SK-N-SH (cell line): ENCODE data around the gene ARHGAP11B.
"Not testable (repeated sequence)": the region's sequence is repeated elsewhere in the genome, so short reads cannot be mapped to it uniquely, and the experiment has no call there.

ENCODE experiments used
- CTCF ChIA-PET: fragments of 300-600, 350-600 bp; formaldehyde crosslinking; extraction: SDS; loops from one replicate; lab custom pipeline; 2021; lab: Yijun Ruan, JAX
- POLR2A ChIA-PET: fragments of 350-600 bp; sonication (Branson Sonifier 250); formaldehyde crosslinking; extraction: SDS; loops from one replicate; lab custom pipeline; 2020; ENCODE audit warnings: antibody characterized with exemption, inconsistent platforms; lab: Yijun Ruan, JAX
- DNase-seq: peaks from one replicate; pipeline ENCODE4 v3.0.0; 2012
- H2AFZ ChIP-seq: fragments of 200-600 bp; sonication (generic); 2 replicates; pipeline ENCODE4 v1.8.1; 2016; ENCODE audit warnings: antibody characterized with exemption, mild to moderate bottlenecking, low read depth
- H3F3A ChIP-seq: fragments of 200-600 bp; sonication (generic); replicated peaks from 2 replicates; pipeline ENCODE3; 2016; ENCODE audit warnings: antibody characterized with exemption, mild to moderate bottlenecking; ENCODE audit not compliant: insufficient read depth
- H3K27ac ChIP-seq, 2 experiments: fragments of 200-500 bp in 1 of 2; fragments of 200-600 bp in 1 of 2; sonication (Bioruptor generic) in 1 of 2; sonication (generic), shearing (Covaris generic) in 1 of 2; 2 replicates each; pipeline versions ENCODE4 v1.5.1 to v1.6.1; 2014 to 2016; ENCODE audit warnings: low read depth in 2 of 2, inconsistent platforms in 1 of 2, low read length in 1 of 2, mild to moderate bottlenecking in 1 of 2, mixed read lengths in 1 of 2
- H3K27me3 ChIP-seq: fragments of 200-600 bp; sonication (generic), shearing (Covaris generic); 2 replicates; pipeline ENCODE4 v1.6.1; 2016; ENCODE audit warnings: mixed run types; ENCODE audit not compliant: insufficient read depth
- H3K36me3 ChIP-seq, 2 experiments: fragments of 200-500 bp in 1 of 2; fragments of 200-600 bp in 1 of 2; sonication (Bioruptor generic) in 1 of 2; sonication (generic) in 1 of 2; replicated peaks in 1 of 2; 2 replicates each; pipeline versions ENCODE3 to v1.5.1; 2014 to 2016; ENCODE audit warnings: low read length in 1 of 2, mild to moderate bottlenecking in 1 of 2; ENCODE audit not compliant: insufficient read depth in 2 of 2, control insufficient read depth in 1 of 2
- H3K4me1 ChIP-seq, 2 experiments: fragments of 200-500 bp in 1 of 2; fragments of 200-600 bp in 1 of 2; sonication (Bioruptor generic) in 1 of 2; sonication (generic), shearing (Covaris generic) in 1 of 2; 2 replicates each; pipeline versions ENCODE4 v1.5.1 to v1.6.1; 2014 to 2016; ENCODE audit warnings: low read depth in 1 of 2, low read length in 1 of 2, mixed run types in 1 of 2; ENCODE audit not compliant: insufficient read depth in 2 of 2, control insufficient read depth in 1 of 2
- H3K4me2 ChIP-seq: fragments of 200-600 bp; sonication (generic), shearing (Covaris generic); 2 replicates; pipeline ENCODE4 v1.6.1; 2017; ENCODE audit warnings: mixed run types
- H3K4me3 ChIP-seq, 2 experiments: fragments of 200-500 bp in 1 of 2; fragments of 200-600 bp in 1 of 2; sonication (Bioruptor generic) in 1 of 2; sonication (generic), shearing (Covaris generic) in 1 of 2; 2 replicates each; pipeline versions ENCODE4 v1.5.1 to v1.8.1; 2014 to 2016; ENCODE audit warnings: low read depth in 2 of 2, inconsistent platforms in 1 of 2, low read length in 1 of 2, mild to moderate bottlenecking in 1 of 2, mixed read lengths in 1 of 2, moderate library complexity in 1 of 2
- H3K79me2 ChIP-seq: fragments of 200-600 bp; sonication (generic); 2 replicates; pipeline ENCODE4 v1.8.1; 2017; ENCODE audit warnings: mild to moderate bottlenecking; ENCODE audit not compliant: insufficient read depth
- H3K9ac ChIP-seq: fragments of 200-600 bp; sonication (generic); 2 replicates; pipeline ENCODE4 v1.6.1; 2017; ENCODE audit warnings: mixed run types
- H3K9me2 ChIP-seq: fragments of 200-600 bp; sonication (generic); 2 replicates; pipeline ENCODE4 v1.6.1; 2017; ENCODE audit warnings: mixed run types
- H3K9me3 ChIP-seq: fragments of 200-600 bp; sonication (generic); 2 replicates; pipeline ENCODE4 v1.6.1; 2017; ENCODE audit warnings: mixed run types, mild to moderate bottlenecking, moderate library complexity
- H4K20me1 ChIP-seq: fragments of 200-600 bp; sonication (generic); 2 replicates; pipeline ENCODE4 v1.6.1; 2017; ENCODE audit warnings: mild to moderate bottlenecking, mixed run types; ENCODE audit not compliant: insufficient read depth
- CTCF ChIP-seq: fragments of 200-600 bp; sonication (generic); IDR thresholded peaks from 2 replicates; pipeline ENCODE4 v1.6.1; 2017; ENCODE audit warnings: antibody characterized with exemption, mild to moderate bottlenecking, moderate library complexity
- FOXJ3 ChIP-seq: sonication (generic); formaldehyde crosslinking; IDR thresholded peaks from 2 replicates; pipeline ENCODE4 v1.5.1; 2020; ENCODE audit warnings: mild to moderate bottlenecking, missing genetic modification reagents
- GABPA ChIP-seq: IDR thresholded peaks from 2 replicates; pipeline ENCODE4 v1.4.0; 2012; ENCODE audit warnings: low read depth, mild to moderate bottlenecking
- PBX3 ChIP-seq: IDR thresholded peaks from 2 replicates; pipeline ENCODE4; 2012
- RAD21 ChIP-seq: IDR thresholded peaks from 2 replicates; pipeline ENCODE4 v1.6.1; 2012; ENCODE audit warnings: mild to moderate bottlenecking, low read length
- SMC3 ChIP-seq: IDR thresholded peaks from 2 replicates; pipeline ENCODE4 v1.6.1; 2012; ENCODE audit warnings: low read depth, low read length, improper control_type of control experiment
- TCF12 ChIP-seq: IDR thresholded peaks from 2 replicates; pipeline ENCODE4 v1.4.0; 2012
- WGBS: methylation state at CpG from one replicate; pipeline ENCODE4 v1.1.6; 2017; ENCODE audit warnings: low lambda C conversion rate; 5-methylcytosine and 5-hydroxymethylcytosine counted together

ARHGAP11B gene

GRCh38 chr15:30626632-30627031 lies 704 bp downstream of the ARHGAP11B start:
- 1% methylated on average over 17 of the region's 20 CpGs for WGBS
- Histone ChIP-seq H3K79me2 (peaks cover 70% of the 10 kb centered on the region), H3K4me3 (peak overlapping the region; percentile 64 to 86), H3K4me2 (peak overlapping the region; percentile 79), H3K9ac (peak overlapping the region; percentile 96), H2AFZ (peak overlapping the region; percentile 68), H3K27ac (peak overlapping the region in 1 of 2 experiments; percentile 93; a peak in 3 of 4 replicates)
- H3K36me3 ChIP-seq, POLR2A ChIA-PET, H3F3A ChIP-seq, CTCF ChIA-PET, H3K9me3 ChIP-seq, H4K20me1 ChIP-seq, DNase-seq, H3K9me2 ChIP-seq, H3K27me3 ChIP-seq, H3K4me1 ChIP-seq: not testable (repeated sequence)

- Histone ChIP-seq H3K27me3 (no peaks in the 10 kb centered on the region), H3K9ac (no peak overlapping the region), H4K20me1 (no peaks in the 10 kb centered on the region), H3K9me3 (no peaks in the 10 kb centered on the region), H3K4me3 (no peak overlapping the region), H3K9me2 (no peaks in the 10 kb centered on the region), H3K79me2 (peaks cover 72% of the 10 kb centered on the region), H3K4me1 (no peaks in the 10 kb centered on the region), H2AFZ (no peak overlapping the region)
- CTCF ChIA-PET = no interaction called here
- no peak for TF ChIP-seq PBX3
- TF ChIP-seq TCF12 = no peak
- TF ChIP-seq GABPA = no peak
- no peak for TF ChIP-seq FOXJ3
- no peak for TF ChIP-seq SMC3
- TF ChIP-seq, all 33 proteins: peak for 0
- 98% methylated on average over 5 of the region's 5 CpGs for WGBS
- Histone ChIP-seq H3K27ac (no peak overlapping the region), H3K36me3 (peaks cover 30 to 31% of the 10 kb centered on the region in 2 experiments), H3F3A (peaks cover 3% of the 10 kb centered on the region), H3K4me2 (no peak overlapping the region)
- DNase-seq = no peak
- POLR2A ChIA-PET = no interaction called here
Measured at GRCh38 chr15:30650012-30650929, 24.3 kb downstream of the ARHGAP11B start.

GRCh38 chr15:30661154-30661553 lies 35.2 kb downstream of the ARHGAP11B start:
- H3F3A ChIP-seq, H3K4me2 ChIP-seq, H3K4me3 ChIP-seq, H3K9me2 ChIP-seq, H3K27me3 ChIP-seq, H4K20me1 ChIP-seq, H3K27ac ChIP-seq, H3K9me3 ChIP-seq, POLR2A ChIA-PET, H3K4me1 ChIP-seq, H2AFZ ChIP-seq, H3K9ac ChIP-seq: not testable (repeated sequence)
- Histone ChIP-seq H3K36me3 (peaks cover 7 to 17% of the 10 kb centered on the region in 2 experiments), H3K79me2 (peaks cover 47% of the 10 kb centered on the region)
- peak; percentile 67 for TF ChIP-seq RAD21
- TF ChIP-seq CTCF = peak; percentile 70
- peak; percentile 34 for TF ChIP-seq SMC3
- peak; percentile 3 for DNase-seq
- CTCF ChIA-PET = interaction anchor here (1.0 to 1.5 kb wide), 3 partner anchors 92 to 468 kb away, joined by 4 to 7 read pairs (median 4); no protein-coding TSS in a partner anchor
- WGBS = 30% methylated on average over 1 of the region's 1 CpG

- H3F3A ChIP-seq, H3K9me2 ChIP-seq, H3K9me3 ChIP-seq, H3K27ac ChIP-seq, H3K4me2 ChIP-seq, POLR2A ChIA-PET, H4K20me1 ChIP-seq, H2AFZ ChIP-seq, H3K9ac ChIP-seq, H3K4me1 ChIP-seq, H3K27me3 ChIP-seq, DNase-seq, H3K4me3 ChIP-seq: not testable (repeated sequence)
- Histone ChIP-seq H3K36me3 (peaks cover 0 to 67% of the 10 kb centered on the region in 2 experiments), H3K79me2 (peaks cover 36% of the 10 kb centered on the region; the same call in 1 of the 2 replicates)
- CTCF ChIA-PET = interaction anchor here (1.3 kb wide), 1 partner anchor 460 kb away, joined by 3 read pairs; no protein-coding TSS in a partner anchor
- 95% methylated on average over 4 of the region's 4 CpGs for WGBS
Measured at GRCh38 chr15:30669621-30670020, 43.7 kb downstream of the ARHGAP11B start.
